ENCODE results near the gene PRDX1.
"Not testable (repeated sequence)": the region's sequence is repeated elsewhere in the genome, so short reads cannot be mapped to it uniquely, and the experiment has no call there.

Gene PRDX1

DNA sequence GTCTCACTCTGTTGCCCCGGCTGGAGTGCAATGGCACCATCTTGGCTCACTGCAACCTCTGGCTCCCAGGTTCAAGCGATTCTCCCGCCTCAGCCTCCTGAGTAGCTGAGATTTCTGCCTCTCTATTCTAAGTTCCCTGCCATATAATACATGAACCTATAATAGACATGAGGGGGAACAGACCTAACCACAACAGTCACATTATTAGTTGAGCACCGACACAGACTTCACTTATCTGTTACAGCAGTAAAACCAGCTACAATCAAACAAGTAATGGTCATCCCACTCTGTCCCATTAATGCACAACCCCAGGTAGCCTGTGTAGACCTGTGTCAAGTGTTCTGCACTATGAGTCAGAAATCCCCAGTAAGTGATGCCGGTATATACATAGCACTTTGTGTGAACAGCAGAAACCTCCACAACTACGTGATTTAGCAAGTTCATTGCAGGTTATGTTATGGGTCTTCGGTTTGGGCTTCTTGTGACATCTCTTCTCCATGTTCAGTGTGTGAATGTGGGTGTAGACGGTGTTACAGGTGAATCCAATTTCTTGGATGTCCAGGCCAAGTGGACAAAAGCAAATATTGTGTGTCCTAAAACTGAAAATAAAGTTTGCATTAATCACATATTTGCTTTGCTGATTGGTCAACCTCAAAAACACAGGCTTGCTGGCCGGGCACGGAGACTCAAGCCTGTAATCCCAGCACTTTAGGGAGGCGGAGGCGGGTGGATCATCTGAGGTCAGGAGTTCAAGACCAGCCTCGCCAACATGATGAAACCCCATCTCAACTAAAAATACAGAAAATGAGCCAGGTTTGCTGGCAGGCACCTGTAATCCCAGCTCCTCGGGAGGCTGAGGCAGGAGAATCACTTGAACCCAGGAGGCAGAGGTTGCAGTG, 18.0 kb downstream of the PRDX1 start:
- DNase-seq (ENCODE audit: low read depth) = no peak

DNA sequence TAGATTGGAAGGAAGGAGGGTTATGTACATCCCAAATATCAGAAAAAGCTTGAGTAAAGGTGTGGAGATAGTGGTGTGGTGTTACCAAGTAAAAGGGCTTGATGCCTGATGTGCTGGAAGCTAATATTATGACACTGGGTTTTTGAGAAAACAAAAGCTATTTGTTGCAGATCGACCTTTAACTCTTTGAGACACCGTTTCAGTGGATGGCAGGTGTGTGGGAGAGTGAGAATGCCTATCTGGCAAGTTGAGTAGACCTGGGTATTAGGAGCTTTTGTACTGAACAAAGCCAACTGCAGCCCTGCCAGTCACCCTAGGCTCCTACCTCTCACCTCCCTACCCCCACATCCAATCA, 20.2 kb downstream of the PRDX1 start:
- DNase-seq (ENCODE audit: low read depth) = no peak

DNA sequence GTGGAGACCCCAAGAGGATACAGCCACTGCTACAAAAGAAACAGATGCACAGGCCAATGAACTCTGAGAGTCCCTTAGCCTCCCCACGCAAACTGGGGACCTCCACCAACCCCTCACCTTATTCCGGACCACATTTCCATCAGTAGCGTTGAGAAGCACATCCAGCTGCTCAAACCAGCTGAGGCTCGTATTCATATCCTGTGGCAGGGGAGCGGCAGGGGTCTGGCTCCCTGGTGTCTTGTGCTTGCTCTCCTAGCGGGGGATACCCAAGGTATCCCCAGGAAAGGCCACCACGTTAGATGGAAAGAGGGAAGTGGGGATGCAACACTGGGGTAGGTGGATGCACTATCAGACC, 22.3 kb downstream of the PRDX1 start:
- DNase-seq (ENCODE audit: low read depth) = no peak

DNA sequence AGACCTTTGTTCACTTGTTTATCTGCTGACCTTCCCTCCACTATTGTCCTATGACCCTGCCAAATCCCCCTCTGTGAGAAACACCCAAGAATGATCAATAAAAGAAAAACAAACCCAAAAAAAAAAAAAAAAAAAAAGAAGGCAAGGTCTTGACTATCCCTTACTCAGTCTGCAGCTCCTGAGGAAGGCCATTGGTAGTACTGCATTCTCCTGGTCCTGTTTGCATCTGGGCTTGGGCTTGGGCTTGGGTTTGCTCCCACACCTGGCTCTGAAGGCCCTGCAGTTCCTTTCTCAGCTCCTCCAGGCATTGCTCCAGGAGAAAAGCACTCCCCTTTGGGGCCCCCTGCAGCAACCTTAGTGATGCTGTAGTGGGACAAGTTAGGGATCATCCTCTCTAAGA, 23.4 kb downstream of the PRDX1 start:
- DNase-seq (ENCODE audit: low read depth) = no peak

DNA sequence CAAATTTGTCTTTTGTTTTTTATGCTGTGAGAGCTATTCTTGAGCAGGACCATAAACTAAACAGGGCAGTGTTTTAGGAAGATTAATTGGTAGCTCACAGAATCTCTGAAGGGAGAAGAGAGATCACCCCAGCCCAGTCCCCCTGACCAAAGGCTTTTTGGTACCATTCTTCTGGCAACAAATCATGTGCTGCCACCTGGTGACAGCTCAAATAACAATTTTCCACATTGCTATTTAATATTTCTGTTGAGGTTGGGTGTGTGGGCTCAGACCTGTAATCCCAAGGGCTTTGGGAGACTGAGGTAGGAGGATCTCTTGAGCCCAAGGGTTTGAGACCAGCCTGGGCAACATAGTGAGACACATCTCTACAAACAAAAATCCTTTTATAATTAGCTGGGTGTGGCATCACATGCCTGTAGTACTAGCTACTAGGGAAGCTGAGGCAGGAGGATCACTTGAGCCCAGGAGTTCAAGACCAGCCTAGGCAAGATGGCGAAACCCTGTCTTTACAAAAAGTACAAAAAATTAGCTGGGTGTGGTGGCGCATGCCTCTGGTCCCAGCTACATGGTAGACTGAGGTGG, 28.5 kb downstream of the PRDX1 start:
- no peak for DNase-seq (ENCODE audit: low read depth)

DNA sequence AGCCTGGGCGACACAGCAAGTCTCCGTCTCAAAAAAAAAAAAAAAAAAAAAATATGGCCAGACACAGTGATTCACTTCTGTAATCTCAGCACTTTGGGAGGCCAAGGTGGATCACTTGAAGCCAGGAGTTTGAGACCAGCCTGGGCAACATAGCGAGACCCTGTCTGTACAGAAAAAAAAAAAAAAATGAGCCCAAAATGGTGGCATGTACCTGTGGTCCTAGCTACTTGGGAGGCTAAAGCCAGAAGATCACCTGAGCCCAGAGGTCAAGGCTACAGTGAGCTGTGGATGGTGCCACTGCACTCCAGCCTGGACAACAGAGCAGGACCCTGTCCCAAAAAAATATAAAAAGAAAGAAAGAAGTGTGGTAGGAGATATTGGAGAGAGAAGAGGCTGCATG, 29.0 kb downstream of the PRDX1 start:
- no peak for DNase-seq (ENCODE audit: low read depth)

DNA sequence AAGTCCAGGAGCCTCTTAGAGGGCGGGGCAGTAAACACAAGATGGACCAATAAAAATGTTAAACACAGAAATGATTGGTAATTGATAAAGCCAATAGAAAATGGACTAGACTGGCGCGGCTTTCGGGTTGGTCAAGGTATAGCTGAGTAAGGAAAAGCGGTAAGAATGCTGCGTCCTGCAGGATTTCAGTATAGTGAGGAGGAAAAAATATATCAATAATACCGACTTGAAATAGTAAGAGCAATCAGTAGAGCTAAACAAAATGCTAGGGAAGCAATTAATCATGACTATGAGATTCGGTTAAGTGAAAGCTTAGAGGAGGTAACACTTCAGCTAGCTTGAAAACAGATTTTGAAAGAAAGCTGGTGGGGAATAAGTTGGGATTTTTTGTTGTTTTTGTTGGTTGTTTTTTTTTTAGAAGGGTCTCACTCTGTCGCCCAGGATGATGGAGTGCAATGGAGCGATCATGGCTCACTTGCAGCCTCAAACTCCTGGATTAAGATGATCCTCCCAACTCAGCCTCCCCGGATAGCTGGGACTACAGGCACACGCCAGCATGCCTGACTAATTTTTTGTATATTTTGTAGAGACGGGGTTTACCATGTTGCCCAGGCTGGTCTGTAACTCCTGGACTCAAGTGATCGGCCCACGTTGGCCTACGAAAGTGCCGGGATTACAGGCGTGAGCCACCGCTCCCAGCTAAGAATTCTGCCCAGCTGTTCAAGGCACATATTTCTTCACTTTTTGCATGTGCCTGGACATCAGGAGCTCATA, 30.0 kb downstream of the PRDX1 start:
- no peak for DNase-seq (ENCODE audit: low read depth)

DNA sequence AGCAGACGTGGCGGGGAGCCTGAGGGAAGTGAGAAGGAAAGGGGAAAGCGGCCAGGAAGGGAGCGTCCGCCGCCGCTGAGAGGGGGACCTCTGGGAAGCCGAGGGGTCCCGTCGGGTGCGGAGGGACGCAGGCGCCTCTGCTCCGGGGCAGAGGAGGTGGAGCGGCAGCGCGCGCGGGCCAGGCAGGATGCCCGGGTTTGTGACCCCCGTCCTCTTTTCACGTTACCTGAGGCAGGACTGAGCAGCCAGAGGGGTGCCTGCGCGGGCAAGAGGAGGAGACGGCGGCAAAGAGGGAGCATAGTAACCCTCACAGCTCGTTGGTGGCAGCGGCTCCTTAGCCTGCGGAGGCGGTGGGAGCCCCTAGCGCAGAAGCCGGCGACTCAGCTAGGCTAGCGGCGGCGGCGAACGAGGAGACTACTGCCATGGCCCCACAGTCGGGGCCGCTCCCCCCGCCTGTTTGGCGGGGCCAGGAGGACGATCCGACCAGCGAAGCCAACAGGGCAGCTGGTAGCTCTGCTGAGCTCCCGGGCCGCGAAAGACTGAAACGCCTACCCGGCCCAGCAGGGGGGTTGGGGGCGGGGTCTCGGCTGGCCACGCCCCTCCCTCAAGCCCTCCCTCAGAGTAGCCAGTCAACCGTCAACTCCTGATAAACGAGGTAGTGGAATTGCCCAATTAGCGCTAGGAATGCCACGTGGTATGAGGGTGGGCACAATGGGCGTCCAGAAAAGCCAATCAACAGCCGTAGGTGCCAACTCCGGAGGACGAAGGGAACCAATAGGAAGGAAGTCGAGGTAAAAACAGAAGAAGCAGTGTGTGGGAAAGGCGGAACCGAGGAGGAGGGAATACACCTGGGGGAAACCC, 30.8 kb downstream of the PRDX1 start, which contains the start of gene TESK2:
Gene TESK2, minus strand, starts transcription at position 538 of the 861 bp plus-strand sequence. CDS start 33,378 bp downstream, outside the sequence.
- peak; percentile 90 for DNase-seq (ENCODE audit: low read depth)

DNA sequence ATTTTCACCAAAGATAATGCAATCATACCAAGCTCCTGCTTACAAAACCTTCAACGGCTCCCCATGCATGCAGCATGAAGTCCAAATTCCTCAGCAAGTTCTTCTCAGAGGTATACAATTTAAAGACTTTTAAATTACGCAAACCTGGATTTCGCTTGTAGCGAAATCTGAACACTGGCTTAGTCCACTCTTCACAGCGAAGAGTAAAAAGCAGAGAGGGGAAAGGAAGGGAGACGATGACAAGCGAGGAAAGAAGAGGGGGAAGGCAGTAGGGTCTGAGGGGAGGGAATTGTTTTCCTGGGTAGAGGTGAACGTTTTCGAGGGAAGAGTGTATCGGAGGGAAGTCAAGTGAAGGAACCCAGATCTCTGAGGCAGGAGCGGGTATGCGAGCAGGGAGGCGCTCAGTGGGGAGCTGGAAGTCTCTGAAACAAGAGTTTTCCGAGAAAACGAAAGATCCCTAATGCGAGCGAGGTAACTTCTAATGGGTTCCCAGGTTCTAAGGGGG, 31.5 kb downstream of the PRDX1 start:
- DNase-seq (ENCODE audit: low read depth) = no peak

DNA sequence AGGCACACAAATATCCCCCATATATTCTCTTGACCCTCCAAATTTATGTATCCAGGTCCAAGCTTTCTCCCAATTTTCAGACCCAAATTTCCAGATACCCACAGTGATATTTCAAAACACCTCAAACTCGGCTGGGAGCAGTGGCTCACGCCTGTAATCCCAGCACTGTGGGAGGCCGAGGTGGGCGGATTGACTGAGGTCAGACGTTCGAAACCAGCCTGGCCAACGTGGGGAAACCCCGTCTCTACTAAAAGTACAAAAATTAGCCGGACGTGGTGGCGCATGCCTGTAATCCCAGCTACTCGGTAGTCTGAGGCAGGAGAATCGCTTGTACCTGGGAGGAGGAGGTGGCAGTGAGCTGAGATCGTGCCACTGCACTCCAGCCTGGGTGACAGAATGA, 32.3 kb downstream of the PRDX1 start:
- DNase-seq (ENCODE audit: low read depth) = not testable (repeated sequence)

DNA sequence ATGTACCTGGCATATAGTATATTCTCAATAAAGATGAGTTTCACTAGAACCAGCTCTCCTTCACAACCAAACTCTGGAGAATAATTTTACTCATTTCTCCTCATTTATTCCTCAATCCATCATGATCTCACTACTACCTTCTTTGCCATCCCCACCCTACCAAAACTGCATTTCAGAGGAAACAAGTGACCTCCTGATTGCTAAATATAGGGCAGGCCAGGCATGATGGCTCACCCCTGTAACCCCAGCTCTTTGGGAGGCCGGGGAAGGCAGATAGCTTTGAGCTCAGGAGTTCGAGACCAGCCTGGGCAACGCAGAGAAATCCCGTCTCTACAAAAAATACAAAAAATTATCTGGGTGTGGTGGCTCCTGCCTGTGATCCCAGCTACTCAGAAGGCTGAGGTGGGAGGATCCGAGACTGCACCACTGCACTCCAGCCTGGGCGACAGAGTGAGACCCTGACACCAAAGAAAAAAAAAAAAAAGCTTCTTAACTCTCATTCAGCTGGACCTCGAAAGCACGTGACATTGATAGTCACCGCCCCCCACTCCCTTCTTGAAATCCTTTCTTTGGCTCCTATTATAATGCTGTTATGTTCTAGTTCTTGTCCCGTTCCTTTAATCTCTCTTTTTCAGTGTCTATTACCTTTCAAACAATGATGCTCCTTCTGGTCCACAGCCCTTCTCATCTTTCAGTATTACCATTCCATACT, 32.9 kb downstream of the PRDX1 start:
- no peak for DNase-seq (ENCODE audit: low read depth)

DNA sequence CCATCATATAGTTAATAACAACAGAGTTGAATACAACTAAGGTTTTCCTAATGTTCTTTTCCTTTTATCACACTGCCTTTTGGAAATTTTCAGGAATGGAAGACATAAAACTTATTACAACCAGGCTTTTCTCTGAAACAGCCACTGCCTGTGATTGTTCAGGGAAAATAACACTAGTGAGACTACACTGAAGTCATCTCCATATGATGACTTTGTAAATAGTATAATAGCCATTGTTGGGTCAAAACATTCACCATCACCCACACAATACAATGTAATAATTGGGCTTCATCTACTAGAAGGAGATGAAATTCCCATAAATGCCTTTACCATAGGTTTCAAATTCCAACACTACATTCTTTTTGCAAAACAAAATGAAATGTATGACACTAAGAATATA, 35.7 kb downstream of the PRDX1 start:
- no peak for DNase-seq (ENCODE audit: low read depth)

DNA sequence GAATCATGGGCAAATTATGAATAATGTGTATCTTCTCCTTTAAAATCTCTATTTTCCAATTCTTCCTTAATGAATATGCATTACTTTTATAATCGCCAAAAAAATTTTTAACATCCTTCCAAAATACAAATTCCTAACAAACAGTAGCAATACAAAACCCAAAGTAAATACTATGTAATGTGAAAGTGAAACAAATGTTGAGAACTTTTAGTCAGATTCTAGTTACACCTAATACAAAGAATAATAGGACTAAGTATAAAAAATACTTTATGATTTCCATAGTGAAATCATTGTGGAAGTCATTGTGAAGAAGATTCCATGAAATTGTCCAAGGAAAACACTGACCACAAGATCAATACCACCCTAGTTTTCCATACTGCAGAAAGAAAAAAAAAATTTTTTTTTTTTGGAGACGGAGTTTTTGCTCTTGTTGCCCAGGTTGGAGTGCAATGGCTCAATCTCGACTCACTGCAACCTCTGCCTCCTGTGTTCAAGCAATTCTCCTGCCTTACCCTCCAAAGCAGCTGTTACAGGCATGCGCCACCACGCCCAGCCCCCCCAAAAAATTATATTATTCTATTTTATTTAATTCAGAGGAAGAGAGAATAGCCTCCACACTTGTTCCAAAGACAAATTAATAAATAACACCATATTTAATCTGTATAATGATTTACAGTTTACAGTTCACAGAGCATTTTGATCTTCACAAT, 42.5 kb downstream of the PRDX1 start:
- no peak for DNase-seq (ENCODE audit: low read depth)

DNA sequence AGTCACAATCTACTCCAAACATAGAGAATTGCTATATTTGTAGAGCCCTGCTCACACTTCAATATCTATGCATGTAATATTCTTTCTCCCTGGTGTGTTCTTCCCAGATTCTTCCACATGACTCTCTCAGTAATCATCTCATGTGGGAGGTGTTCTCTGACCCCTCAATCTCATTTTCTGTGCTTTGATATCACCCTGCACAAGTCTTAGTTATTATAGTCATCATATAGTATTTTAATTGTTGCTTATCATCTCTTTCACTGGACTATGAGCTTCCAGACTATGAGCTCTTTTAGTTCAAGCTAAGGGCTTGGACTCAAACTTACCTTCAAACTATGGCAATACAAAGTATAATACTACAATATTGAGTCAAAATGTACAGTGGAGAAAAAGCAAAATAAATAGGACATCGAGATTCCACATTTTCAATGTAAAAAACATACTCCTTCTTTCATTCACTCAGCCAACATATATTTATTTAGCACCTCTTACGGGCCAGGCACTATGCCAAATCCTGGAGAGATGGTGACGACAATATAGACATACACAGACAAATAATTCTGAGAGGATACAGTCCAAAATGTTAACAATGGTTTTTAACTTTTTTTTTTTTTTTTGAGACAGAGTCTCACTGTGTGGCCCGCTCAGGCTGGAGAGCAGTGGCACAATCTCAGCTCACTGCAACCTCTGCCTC, 43.4 kb downstream of the PRDX1 start:
- no peak for DNase-seq (ENCODE audit: low read depth)

DNA sequence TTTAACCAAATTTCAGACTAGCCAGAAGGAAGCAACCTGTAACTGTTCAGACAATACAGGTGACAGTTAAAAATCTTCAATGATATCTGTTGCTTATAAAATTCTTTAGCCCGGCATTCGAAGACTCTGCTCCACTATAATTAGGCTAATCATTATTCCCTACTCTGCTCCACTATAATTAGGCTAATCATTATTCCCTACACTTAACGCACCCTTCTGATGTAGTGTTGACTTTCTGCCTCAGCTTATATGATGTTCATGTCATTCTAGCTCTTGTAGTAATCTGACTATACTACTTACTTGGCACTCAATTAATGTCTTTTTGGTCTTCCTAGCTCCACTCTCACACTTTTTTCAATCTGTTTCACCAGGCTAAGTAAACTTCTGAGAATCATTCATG, 44.0 kb downstream of the PRDX1 start:
- DNase-seq (ENCODE audit: low read depth) = no peak

DNA sequence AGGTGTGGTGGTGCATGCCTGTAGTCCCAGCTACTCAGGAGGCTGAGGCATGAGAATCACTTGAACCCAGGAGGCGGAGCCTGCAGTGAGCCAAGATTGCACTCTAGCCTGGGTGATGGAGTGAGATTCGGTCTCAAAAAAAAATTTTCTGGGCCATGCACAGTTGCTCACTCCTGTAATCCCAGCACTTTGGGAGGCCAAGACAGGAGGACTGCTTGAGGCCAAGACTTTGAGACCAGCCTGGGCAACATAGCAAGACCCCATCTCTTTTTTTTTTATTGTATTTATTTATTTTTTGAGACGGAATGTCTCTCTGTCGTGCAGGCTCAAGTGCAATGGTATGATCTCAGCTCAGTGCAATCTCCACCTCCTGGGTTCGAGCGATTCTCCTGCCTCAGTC, 47.5 kb downstream of the PRDX1 start:
- not testable (repeated sequence) for DNase-seq (ENCODE audit: low read depth)

DNA sequence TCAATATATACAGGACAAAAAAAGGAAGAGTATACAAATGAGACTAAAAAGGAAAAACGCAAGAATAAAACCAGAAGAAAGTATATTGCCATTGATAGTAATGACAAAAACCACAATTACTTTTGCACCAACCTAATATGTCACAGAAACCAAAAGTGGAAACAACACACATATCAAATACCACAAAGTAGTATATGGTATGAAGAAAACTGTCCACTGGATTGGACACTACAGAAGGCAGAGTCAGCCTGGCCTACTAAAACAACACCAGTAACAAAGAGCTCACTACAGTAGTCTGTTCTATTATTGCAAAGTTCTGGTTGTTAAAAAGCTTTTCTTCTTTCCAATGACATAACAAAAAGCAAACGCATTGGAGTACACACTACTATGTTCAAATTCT, 48.4 kb downstream of the PRDX1 start:
- no peak for DNase-seq (ENCODE audit: low read depth)

DNA sequence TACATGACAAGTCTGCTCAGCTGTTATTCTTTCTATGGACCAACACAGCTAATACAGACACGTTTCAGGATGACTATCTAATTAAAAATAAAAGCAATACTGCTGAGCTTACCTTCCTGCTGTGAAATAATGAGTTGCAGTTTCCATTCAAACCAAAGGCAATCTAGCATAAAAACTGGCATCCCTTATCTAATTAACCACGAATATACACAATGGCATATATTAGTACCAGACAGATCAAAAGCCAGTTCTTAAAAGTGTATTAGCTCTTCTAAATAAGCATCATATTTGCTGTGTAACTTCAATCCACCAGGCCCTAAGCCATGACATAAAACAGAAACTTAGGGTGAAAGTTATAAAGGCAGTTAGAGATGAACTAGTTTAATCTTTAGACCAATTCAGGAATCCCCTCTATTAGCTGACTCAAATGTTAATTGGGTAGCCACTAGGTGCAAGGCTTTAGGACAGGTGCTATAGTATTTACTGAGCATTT, 51.3 kb downstream of the PRDX1 start:
- no peak for DNase-seq (ENCODE audit: low read depth)

DNA sequence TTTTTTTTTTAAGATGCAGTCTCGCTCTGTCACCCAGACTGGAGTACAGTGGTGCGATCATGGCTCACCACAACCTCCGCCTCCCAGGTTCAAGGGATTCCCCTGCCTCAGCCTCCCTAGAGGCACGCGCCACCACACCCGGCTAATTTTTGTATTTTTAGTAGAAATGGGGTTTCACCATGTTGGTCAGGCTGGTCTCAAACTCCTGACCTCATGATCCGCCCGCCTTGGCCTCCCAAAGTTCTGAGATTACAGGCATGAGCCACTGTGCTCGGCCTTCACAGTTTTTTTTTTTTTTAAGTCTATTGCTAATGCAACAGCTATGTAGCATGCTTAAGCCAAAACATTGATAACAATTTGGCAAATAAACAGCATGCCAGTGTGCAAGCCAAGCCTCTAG, 54.3 kb downstream of the PRDX1 start:
- not testable (repeated sequence) for DNase-seq (ENCODE audit: low read depth)

DNA sequence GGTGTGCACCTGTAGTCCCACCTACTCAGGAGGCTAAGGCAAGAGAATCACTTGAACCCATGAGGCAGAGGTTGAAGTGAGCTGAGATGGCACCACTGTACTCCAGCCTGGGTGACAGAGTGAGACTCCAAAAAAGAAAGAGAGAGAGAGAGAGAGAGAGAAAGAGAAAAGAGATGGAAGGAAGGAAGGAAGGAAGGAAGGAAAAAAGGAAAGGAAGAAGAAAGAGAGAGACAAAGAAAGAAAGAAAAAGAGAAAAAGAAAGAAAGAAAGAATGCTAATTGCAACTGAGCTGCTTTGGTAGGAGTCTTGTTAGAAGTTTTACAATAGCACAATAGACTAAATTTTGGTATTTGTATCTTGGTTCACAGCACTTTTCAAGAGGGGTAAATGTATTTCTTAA, 56.4 kb downstream of the PRDX1 start:
- no peak for DNase-seq (ENCODE audit: low read depth)
